GM12878 (cell line): ENCODE results near the gene ATP13A4. TPM values are rescaled to one million over a fixed set of nuclear protein-coding genes. Genes with fewer than 3 reads are reported as not detected.

Source experiments
- ATAC-seq: fragments of 200-7000 bp; cut with Tn5 transposase; 3 replicates; pipeline ENCODE4 v1.9.1; 2020; ENCODE audit warnings: mild to moderate bottlenecking, moderate library complexity
- BruUV-seq: library from RNA; stranded (reverse); fragments of 400-500 nt; replicated peaks from 2 replicates; lab custom pipeline; 2021; lab: Mats Ljungman, UMichigan
- CTCF ChIA-PET: fragments of 300-600 bp; sonication (Branson Sonifier 250); formaldehyde crosslinking; extraction: SDS; loops from one replicate; lab custom pipeline; 2021; ENCODE audit warnings: inconsistent platforms; lab: Yijun Ruan, JAX
- POLR2A ChIA-PET: fragments of 350-600 bp; formaldehyde crosslinking; extraction: SDS; loops from one replicate; lab custom pipeline; 2021; ENCODE audit warnings: inconsistent platforms; lab: Charles Lee
- RAD21 ChIA-PET: fragments of 300-600 bp; sonication (Branson Sonifier 250); formaldehyde crosslinking; loops from one replicate; lab custom pipeline; 2023; ENCODE audit warnings: antibody characterized with exemption; ENCODE audit not compliant: unreplicated experiment; lab: Charles Lee
- SMC1A ChIA-PET: fragments of 300-600 bp; sonication (Branson Sonifier 250); formaldehyde crosslinking; loops from one replicate; lab custom pipeline; 2023; ENCODE audit not compliant: unreplicated experiment, uncharacterized antibody; lab: Charles Lee
- DNase-seq: peaks from one replicate; pipeline ENCODE4 v3.0.0-alpha.2; 2011; ENCODE audit warnings: low read depth, low spot score
- FAIRE-seq: peaks from 3 replicates; lab custom pipeline; 2011; peaks lifted over from hg19 to GRCh38; lab: Jason Lieb, UNC
- H2AFZ ChIP-seq: 2 replicates; pipeline ENCODE4 v1.6.0; 2011; ENCODE audit warnings: low read depth, low read length, control low read depth; ENCODE audit not compliant: control insufficient read depth
- H3K27ac ChIP-seq: 2 replicates; pipeline ENCODE4 v1.5.1; 2011; ENCODE audit warnings: control low read depth; ENCODE audit not compliant: control insufficient read depth, insufficient read depth
- H3K27me3 ChIP-seq, 2 experiments: replicated peaks in 1 of 2; 2 replicates each; pipeline versions ENCODE4 v1.6.0 to v1.6.1; 2011; ENCODE audit warnings: low read length in 1 of 2; ENCODE audit not compliant: control insufficient read depth in 2 of 2, insufficient read depth in 2 of 2
- H3K36me3 ChIP-seq, 2 experiments: 2 replicates each; pipeline ENCODE4 v1.5.1; 2011; ENCODE audit warnings: low read length in 1 of 2; ENCODE audit not compliant: control insufficient read depth in 2 of 2, insufficient read depth in 2 of 2
- H3K4me1 ChIP-seq: 2 replicates; pipeline ENCODE4 v1.6.1; 2011; ENCODE audit warnings: mild to moderate bottlenecking, low read length, moderate library complexity, mixed read lengths; ENCODE audit not compliant: control insufficient read depth, insufficient read depth
- H3K4me2 ChIP-seq: 2 replicates; pipeline ENCODE4 v1.6.0; 2011; ENCODE audit warnings: control low read depth; ENCODE audit not compliant: control insufficient read depth, insufficient read depth
- H3K4me3 ChIP-seq: fragments of 200-600 bp; sonication (generic); 2 replicates; pipeline ENCODE4 v1.5.1; 2016
- H3K79me2 ChIP-seq: 2 replicates; pipeline ENCODE4 v1.6.0; 2011; ENCODE audit warnings: low read length; ENCODE audit not compliant: control insufficient read depth, insufficient read depth
- H3K9ac ChIP-seq: 2 replicates; pipeline ENCODE4 v1.8.0; 2011; ENCODE audit warnings: low read length, control low read depth, mixed read lengths; ENCODE audit not compliant: control insufficient read depth, insufficient read depth
- H3K9me3 ChIP-seq: replicated peaks from 3 replicates; pipeline ENCODE4 v1.5.1; 2011; ENCODE audit warnings: mild to moderate bottlenecking, low read length; ENCODE audit not compliant: control insufficient read depth, insufficient read depth
- H4K20me1 ChIP-seq: 2 replicates; pipeline ENCODE4 v1.6.0; 2011; ENCODE audit not compliant: control insufficient read depth, insufficient read depth
- BCLAF1 ChIP-seq: fragments of 450-650 bp; IDR thresholded peaks from 2 replicates; pipeline ENCODE4 v1.6.1; 2017; ENCODE audit warnings: antibody characterized with exemption, mild to moderate bottlenecking, moderate library complexity
- CBFB ChIP-seq: IDR thresholded peaks from 2 replicates; pipeline ENCODE4 v1.6.1; 2016; ENCODE audit warnings: antibody characterized with exemption, low read depth
- CUX1 ChIP-seq: IDR thresholded peaks from 2 replicates; pipeline ENCODE4 v1.6.1; 2012; ENCODE audit warnings: improper control_type of control experiment, low read depth, low read length; ENCODE audit not compliant: insufficient replicate concordance
- ZBTB4 ChIP-seq: fragments of 450-650 bp; formaldehyde crosslinking; IDR thresholded peaks from 2 replicates; pipeline ENCODE4 v1.4.0; 2022; ENCODE audit warnings: mild to moderate bottlenecking, moderate library complexity
- WGBS: methylation state at CpG from one replicate; pipeline ENCODE4 v1.1.6; 2016; ENCODE audit warnings: low lambda C conversion rate; ENCODE audit not compliant: insufficient replicate concordance, insufficient coverage; ENCODE audit errors: missing lambda C conversion rate; 5-methylcytosine and 5-hydroxymethylcytosine counted together
- in situ Hi-C: fragments of 300-500 bp; cut with MboI; formaldehyde crosslinking; loops from 9 replicates; pipeline ENCODE4 v1.14.3; 2018; ENCODE audit warnings: mixed read lengths
- intact Hi-C: fragments of 100-400 bp; cut with micrococcal nuclease; formaldehyde crosslinking; loops from one replicate; pipeline ENCODE4 v1.14.2; 2022; ENCODE audit not compliant: unreplicated experiment
- polyA plus RNA-seq, 11 experiments: library from polyadenylated mRNA; depleted of rRNA in 4 of 11; unstranded in 6 of 11; stranded (reverse) in 5 of 11; fragments of >200 nt; fragmentation: Nextera tagmentation in 4 of 11; fragmentation: Illumina TruSeq in 1 of 11; extraction: Ambion mirVana in 4 of 11; extraction: Trizol in 1 of 11; gene quantifications; 1 replicate in 1 of 11; 2 replicates in 10 of 11; pipeline versions ENCODE4 v1.2.1 to v1.2.3, GENCODE V29; 2011 to 2016; ENCODE audit warnings: inconsistent platforms in 2 of 11, missing spikeins in 2 of 11, low read depth in 1 of 11
- total RNA-seq, 4 experiments: library from RNA; depleted of rRNA in 3 of 4; stranded (reverse); fragments of >200 nt in 3 of 4; fragmentation: Illumina TruSeq in 1 of 4; extraction: Trizol in 1 of 4; gene quantifications; 2 replicates each; pipeline versions ENCODE4 v1.2.1 to v1.2.3, GENCODE V29; 2013 to 2021
- TF ChIP-seq, protein P1 (sequence below): fragments of 150-350 bp; IDR thresholded peaks from 2 replicates; pipeline ENCODE4 v1.6.1; 2016; ENCODE audit warnings: low read depth, low read length

The ATP13A4 gene
- total and polyA plus RNA-seq, 10 of the 15 experiments (the other 5 are each of a cell fraction or from before 2014, with no cell fraction given) = 0.29 to 1.7 (median 1.0) TPM; not detected in 1

- ATAC-seq (no peak), DNase-seq (no peak), FAIRE-seq (no peak)
- H3K27ac ChIP-seq = no peak overlapping the region
- WGBS = 35% methylated on average over 1 of the region's 1 CpG
- no peaks in the 10 kb centered on the region for H3K36me3 ChIP-seq
- H2AFZ ChIP-seq = no peak overlapping the region
- no peak overlapping the region for H3K4me2 ChIP-seq
- H3K4me3 ChIP-seq = no peak overlapping the region
- no TSS peak for BruUV-seq
- no peaks in the 10 kb centered on the region for H3K4me1 ChIP-seq
- SMC1A ChIA-PET = no interaction called here
- H4K20me1 ChIP-seq = no peaks in the 10 kb centered on the region
- H3K9ac ChIP-seq = no peak overlapping the region
- no peaks in the 10 kb centered on the region for H3K79me2 ChIP-seq
- intact Hi-C loops = no loop called here
- no peaks in the 10 kb centered on the region for H3K9me3 ChIP-seq
- no peaks in the 10 kb centered on the region for H3K27me3 ChIP-seq
- CTCF ChIA-PET = no interaction called here
- RAD21 ChIA-PET = no interaction called here
- in situ Hi-C loops = no loop called here
- POLR2A ChIA-PET = no interaction called here
- TF ChIP-seq ZBTB4 (CRISPR knock-in tag) = no peak
- no peak for TF ChIP-seq BCLAF1
- no peak for TF ChIP-seq CUX1
- no peak for TF ChIP-seq CBFB
- TF ChIP-seq, protein P1, sequence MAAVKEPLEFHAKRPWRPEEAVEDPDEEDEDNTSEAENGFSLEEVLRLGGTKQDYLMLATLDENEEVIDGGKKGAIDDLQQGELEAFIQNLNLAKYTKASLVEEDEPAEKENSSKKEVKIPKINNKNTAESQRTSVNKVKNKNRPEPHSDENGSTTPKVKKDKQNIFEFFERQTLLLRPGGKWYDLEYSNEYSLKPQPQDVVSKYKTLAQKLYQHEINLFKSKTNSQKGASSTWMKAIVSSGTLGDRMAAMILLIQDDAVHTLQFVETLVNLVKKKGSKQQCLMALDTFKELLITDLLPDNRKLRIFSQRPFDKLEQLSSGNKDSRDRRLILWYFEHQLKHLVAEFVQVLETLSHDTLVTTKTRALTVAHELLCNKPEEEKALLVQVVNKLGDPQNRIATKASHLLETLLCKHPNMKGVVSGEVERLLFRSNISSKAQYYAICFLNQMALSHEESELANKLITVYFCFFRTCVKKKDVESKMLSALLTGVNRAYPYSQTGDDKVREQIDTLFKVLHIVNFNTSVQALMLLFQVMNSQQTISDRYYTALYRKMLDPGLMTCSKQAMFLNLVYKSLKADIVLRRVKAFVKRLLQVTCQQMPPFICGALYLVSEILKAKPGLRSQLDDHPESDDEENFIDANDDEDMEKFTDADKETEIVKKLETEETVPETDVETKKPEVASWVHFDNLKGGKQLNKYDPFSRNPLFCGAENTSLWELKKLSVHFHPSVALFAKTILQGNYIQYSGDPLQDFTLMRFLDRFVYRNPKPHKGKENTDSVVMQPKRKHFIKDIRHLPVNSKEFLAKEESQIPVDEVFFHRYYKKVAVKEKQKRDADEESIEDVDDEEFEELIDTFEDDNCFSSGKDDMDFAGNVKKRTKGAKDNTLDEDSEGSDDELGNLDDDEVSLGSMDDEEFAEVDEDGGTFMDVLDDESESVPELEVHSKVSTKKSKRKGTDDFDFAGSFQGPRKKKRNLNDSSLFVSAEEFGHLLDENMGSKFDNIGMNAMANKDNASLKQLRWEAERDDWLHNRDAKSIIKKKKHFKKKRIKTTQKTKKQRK = no peak
These were observed 9.4 kb downstream of the ATP13A4 start for GRCh38 chr3:193545304-193545703.
